GM12878 (cell line): ENCODE results near the gene HIKESHI. TPM values are rescaled to one million over a fixed set of nuclear protein-coding genes. Genes with fewer than 3 reads are reported as not detected.

ENCODE experiments used
- ATAC-seq: fragments of 200-7000 bp; cut with Tn5 transposase; 3 replicates; pipeline ENCODE4 v1.9.1; 2020; ENCODE audit warnings: mild to moderate bottlenecking, moderate library complexity
- BruUV-seq: library from RNA; stranded (reverse); fragments of 400-500 nt; replicated peaks from 2 replicates; lab custom pipeline; 2021; lab: Mats Ljungman, UMichigan
- CTCF ChIA-PET: fragments of 300-600 bp; sonication (Branson Sonifier 250); formaldehyde crosslinking; extraction: SDS; loops from one replicate; lab custom pipeline; 2021; ENCODE audit warnings: inconsistent platforms; lab: Yijun Ruan, JAX
- POLR2A ChIA-PET: fragments of 350-600 bp; formaldehyde crosslinking; extraction: SDS; loops from one replicate; lab custom pipeline; 2021; ENCODE audit warnings: inconsistent platforms; lab: Charles Lee
- RAD21 ChIA-PET: fragments of 300-600 bp; sonication (Branson Sonifier 250); formaldehyde crosslinking; loops from one replicate; lab custom pipeline; 2023; ENCODE audit warnings: antibody characterized with exemption; ENCODE audit not compliant: unreplicated experiment; lab: Charles Lee
- SMC1A ChIA-PET: fragments of 300-600 bp; sonication (Branson Sonifier 250); formaldehyde crosslinking; loops from one replicate; lab custom pipeline; 2023; ENCODE audit not compliant: unreplicated experiment, uncharacterized antibody; lab: Charles Lee
- DNase-seq: peaks from one replicate; pipeline ENCODE4 v3.0.0-alpha.2; 2011; ENCODE audit warnings: low read depth, low spot score
- FAIRE-seq: peaks from 3 replicates; lab custom pipeline; 2011; peaks lifted over from hg19 to GRCh38; lab: Jason Lieb, UNC
- H2AFZ ChIP-seq: 2 replicates; pipeline ENCODE4 v1.6.0; 2011; ENCODE audit warnings: low read depth, low read length, control low read depth; ENCODE audit not compliant: control insufficient read depth
- H3K27ac ChIP-seq: 2 replicates; pipeline ENCODE4 v1.5.1; 2011; ENCODE audit warnings: control low read depth; ENCODE audit not compliant: control insufficient read depth, insufficient read depth
- H3K27me3 ChIP-seq, 2 experiments: replicated peaks in 1 of 2; 2 replicates each; pipeline versions ENCODE4 v1.6.0 to v1.6.1; 2011; ENCODE audit warnings: low read length in 1 of 2; ENCODE audit not compliant: control insufficient read depth in 2 of 2, insufficient read depth in 2 of 2
- H3K36me3 ChIP-seq, 2 experiments: 2 replicates each; pipeline ENCODE4 v1.5.1; 2011; ENCODE audit warnings: low read length in 1 of 2; ENCODE audit not compliant: control insufficient read depth in 2 of 2, insufficient read depth in 2 of 2
- H3K4me1 ChIP-seq: 2 replicates; pipeline ENCODE4 v1.6.1; 2011; ENCODE audit warnings: mild to moderate bottlenecking, low read length, moderate library complexity, mixed read lengths; ENCODE audit not compliant: control insufficient read depth, insufficient read depth
- H3K4me2 ChIP-seq: 2 replicates; pipeline ENCODE4 v1.6.0; 2011; ENCODE audit warnings: control low read depth; ENCODE audit not compliant: control insufficient read depth, insufficient read depth
- H3K4me3 ChIP-seq: fragments of 200-600 bp; sonication (generic); 2 replicates; pipeline ENCODE4 v1.5.1; 2016
- H3K79me2 ChIP-seq: 2 replicates; pipeline ENCODE4 v1.6.0; 2011; ENCODE audit warnings: low read length; ENCODE audit not compliant: control insufficient read depth, insufficient read depth
- H3K9ac ChIP-seq: 2 replicates; pipeline ENCODE4 v1.8.0; 2011; ENCODE audit warnings: low read length, control low read depth, mixed read lengths; ENCODE audit not compliant: control insufficient read depth, insufficient read depth
- H3K9me3 ChIP-seq: replicated peaks from 3 replicates; pipeline ENCODE4 v1.5.1; 2011; ENCODE audit warnings: mild to moderate bottlenecking, low read length; ENCODE audit not compliant: control insufficient read depth, insufficient read depth
- H4K20me1 ChIP-seq: 2 replicates; pipeline ENCODE4 v1.6.0; 2011; ENCODE audit not compliant: control insufficient read depth, insufficient read depth
- DPF2 ChIP-seq: fragments of 450-650 bp; IDR thresholded peaks from 2 replicates; pipeline ENCODE4 v1.6.1; 2017; ENCODE audit warnings: mild to moderate bottlenecking
- NR2C1 ChIP-seq: fragments of 450-650 bp; IDR thresholded peaks from 2 replicates; pipeline ENCODE4 v1.6.1; 2017; ENCODE audit warnings: antibody characterized with exemption, mild to moderate bottlenecking, moderate library complexity
- PKNOX1 ChIP-seq: fragments of 450-650 bp; IDR thresholded peaks from 2 replicates; pipeline ENCODE4 v1.6.1; 2016; ENCODE audit warnings: mild to moderate bottlenecking
- PML ChIP-seq: IDR thresholded peaks from 2 replicates; pipeline ENCODE4 v1.6.1; 2012; ENCODE audit warnings: low read length, inconsistent platforms
- RBBP5 ChIP-seq: fragments of 200-600 bp; sonication (generic); conservative IDR thresholded peaks from 2 replicates; pipeline ENCODE4 v1.6.1; 2016
- SP1 ChIP-seq: IDR thresholded peaks from one replicate; pipeline ENCODE4 v1.6.1; 2011; ENCODE audit warnings: low read depth, low read length
- TCF3 ChIP-seq: IDR thresholded peaks from 2 replicates; pipeline ENCODE4 v1.6.1; 2012; ENCODE audit warnings: low read depth, mild to moderate bottlenecking, low read length, borderline replicate concordance; ENCODE audit not compliant: insufficient read depth
- USF1 ChIP-seq: IDR thresholded peaks from 2 replicates; pipeline ENCODE4 v1.6.1; 2011; ENCODE audit warnings: borderline replicate concordance, low read depth, mild to moderate bottlenecking, moderate library complexity, mixed read lengths, low read length; ENCODE audit not compliant: insufficient read depth; ENCODE audit errors: extremely low read length
- YBX1 ChIP-seq: fragments of 450-650 bp; IDR thresholded peaks from 2 replicates; pipeline ENCODE4 v1.6.1; 2016; ENCODE audit warnings: antibody characterized with exemption
- ZBTB11 ChIP-seq: fragments of 450-650 bp; formaldehyde crosslinking; IDR thresholded peaks from 2 replicates; pipeline ENCODE4 v1.5.0; 2022; ENCODE audit warnings: mild to moderate bottlenecking, missing genetic modification characterization
- ZNF622 ChIP-seq: fragments of 450-650 bp; IDR thresholded peaks from 2 replicates; pipeline ENCODE4 v1.6.1; 2017; ENCODE audit warnings: mild to moderate bottlenecking, inconsistent platforms
- WGBS: methylation state at CpG from one replicate; pipeline ENCODE4 v1.1.6; 2016; ENCODE audit warnings: low lambda C conversion rate; ENCODE audit not compliant: insufficient replicate concordance, insufficient coverage; ENCODE audit errors: missing lambda C conversion rate; 5-methylcytosine and 5-hydroxymethylcytosine counted together
- in situ Hi-C: fragments of 300-500 bp; cut with MboI; formaldehyde crosslinking; loops from 9 replicates; pipeline ENCODE4 v1.14.3; 2018; ENCODE audit warnings: mixed read lengths
- intact Hi-C: fragments of 100-400 bp; cut with micrococcal nuclease; formaldehyde crosslinking; loops from one replicate; pipeline ENCODE4 v1.14.2; 2022; ENCODE audit not compliant: unreplicated experiment
- polyA plus RNA-seq, 11 experiments: library from polyadenylated mRNA; depleted of rRNA in 4 of 11; unstranded in 6 of 11; stranded (reverse) in 5 of 11; fragments of >200 nt; fragmentation: Nextera tagmentation in 4 of 11; fragmentation: Illumina TruSeq in 1 of 11; extraction: Ambion mirVana in 4 of 11; extraction: Trizol in 1 of 11; gene quantifications; 1 replicate in 1 of 11; 2 replicates in 10 of 11; pipeline versions ENCODE4 v1.2.1 to v1.2.3, GENCODE V29; 2011 to 2016; ENCODE audit warnings: inconsistent platforms in 2 of 11, missing spikeins in 2 of 11, low read depth in 1 of 11
- total RNA-seq, 4 experiments: library from RNA; depleted of rRNA in 3 of 4; stranded (reverse); fragments of >200 nt in 3 of 4; fragmentation: Illumina TruSeq in 1 of 4; extraction: Trizol in 1 of 4; gene quantifications; 2 replicates each; pipeline versions ENCODE4 v1.2.1 to v1.2.3, GENCODE V29; 2013 to 2021

HIKESHI gene
- total and polyA plus RNA-seq, 10 of the 15 experiments (the other 5 are each of a cell fraction or from before 2014, with no cell fraction given), result 42.3 to 228 (median 85.7) TPM

- no peaks in the 10 kb centered on the region for H3K27me3 ChIP-seq
- TF ChIP-seq ZBTB11 (CRISPR knock-in tag) (no peak), PKNOX1 (no peak), TCF3 (no peak), ZNF622 (no peak), YBX1 (no peak), NR2C1 (no peak), SP1 (no peak), RBBP5 (no peak), USF1 (no peak), DPF2 (no peak), PML (no peak)
- TF ChIP-seq, all 136 proteins: peak for 0
- intact Hi-C loops (no loop called here), in situ Hi-C loops (no loop called here)
- peaks cover 19% of the 10 kb centered on the region for H3K4me1 ChIP-seq
- no peaks in the 10 kb centered on the region for H3K9me3 ChIP-seq
- whole genome bisulfite sequencing, result 29% methylated on average over 6 of the region's 6 CpGs
- no peak for FAIRE-seq
- no peak overlapping the region for H2AFZ ChIP-seq
- RAD21 ChIA-PET, result interaction anchor here (0.6 to 1.7 kb wide), 2 partner anchors 10 to 89 kb away, joined by 3 to 5 read pairs; no protein-coding TSS in a partner anchor
- SMC1A ChIA-PET, result interaction anchor here (0.7 to 1.7 kb wide), 3 partner anchors 10 to 142 kb away, joined by 3 to 6 read pairs (median 3); no protein-coding TSS in a partner anchor
- CTCF ChIA-PET, result no interaction called here
- no peak overlapping the region for H3K9ac ChIP-seq
- ATAC-seq, result no peak
- peak overlapping the region; percentile 74 for H3K27ac ChIP-seq
- DNase-seq, result no peak
- H3K4me3 ChIP-seq, result no peak overlapping the region
- POLR2A ChIA-PET, result interaction anchor here (0.6 to 1.0 kb wide), 2 partner anchors 187 to 267 kb away, joined by 3 read pairs; no protein-coding TSS in a partner anchor
- H4K20me1 ChIP-seq, result no peaks in the 10 kb centered on the region
- BruUV-seq, result no TSS peak
- H3K36me3 ChIP-seq, result peaks cover 10 to 18% of the 10 kb centered on the region in 2 experiments
- H3K79me2 ChIP-seq, result peaks cover 67% of the 10 kb centered on the region
- H3K4me2 ChIP-seq, result peak overlapping the region; percentile 92
Observed at GRCh38 chr11:86256608-86257007, 45.4 kb upstream of the HIKESHI start.
